HL-60 (cell line): ENCODE measurements around the gene SLC25A51.

ENCODE experiments used
- DNase-seq, 2 experiments: peaks; one replicate each; pipeline ENCODE4 v3.0.0-alpha.2; 2010 to 2020; ENCODE audit warnings: low read depth in 1 of 2, low spot score in 1 of 2
- H3K27ac ChIP-seq: fragments of 250-450 bp; sonication (Bioruptor Pico); replicated peaks from 2 replicates; pipeline ENCODE4 v1.5.1; 2020; ENCODE audit warnings: mild to moderate bottlenecking, moderate library complexity
- H3K27me3 ChIP-seq: fragments of 250-450 bp; sonication (Bioruptor Pico); 2 replicates; pipeline ENCODE4 v1.5.1; 2021; ENCODE audit warnings: mild to moderate bottlenecking, moderate library complexity; ENCODE audit not compliant: insufficient read depth, poor library complexity, severe bottlenecking
- H3K4me3 ChIP-seq: replicated peaks from 2 replicates; pipeline ENCODE4 v1.5.1; 2011; ENCODE audit warnings: mild to moderate bottlenecking, control low read depth, low read length; ENCODE audit not compliant: insufficient read depth
- GABPA ChIP-seq: IDR thresholded peaks from 2 replicates; pipeline ENCODE4 v1.6.1; 2012; ENCODE audit warnings: low read depth
- POLR2AphosphoS5 ChIP-seq: IDR thresholded peaks from 2 replicates; pipeline ENCODE4 v1.6.1; 2012; ENCODE audit warnings: low read depth
- REST ChIP-seq: IDR thresholded peaks from 2 replicates; pipeline ENCODE4 v1.6.1; 2012; ENCODE audit warnings: low read depth; ENCODE audit not compliant: insufficient replicate concordance
- SPI1 ChIP-seq: IDR thresholded peaks from 2 replicates; pipeline ENCODE4 v1.6.1; 2012; ENCODE audit warnings: low read depth, mild to moderate bottlenecking, borderline replicate concordance
- TF ChIP-seq, protein P1 (sequence below): IDR thresholded peaks from one replicate; pipeline ENCODE4 v1.5.1; 2011; ENCODE audit warnings: low read length, control low read depth, inconsistent platforms; ENCODE audit not compliant: insufficient read depth

Gene SLC25A51

DNA sequence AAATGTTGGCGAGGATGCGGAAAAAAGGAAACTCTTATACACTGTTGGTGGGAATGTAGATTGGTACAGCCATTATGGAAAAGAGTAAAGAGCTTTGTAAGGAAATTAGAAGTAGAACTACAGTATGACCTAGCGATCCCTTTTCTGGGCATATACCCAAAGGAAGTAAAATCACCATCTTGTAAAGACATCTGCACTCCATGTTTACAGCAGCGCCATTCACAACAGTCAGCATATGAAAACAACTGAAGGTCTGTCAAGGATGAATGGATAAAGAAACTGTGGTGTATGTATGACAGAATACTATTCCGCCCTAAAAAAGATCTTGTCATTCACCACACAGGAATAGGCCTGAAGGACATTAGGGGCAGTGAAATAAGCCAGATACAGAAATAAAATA, 27.7 kb upstream of the SLC25A51 start:
- Histone ChIP-seq H3K27me3 (no peaks in the 10 kb centered on the region), H3K4me3 (no peak overlapping the region), H3K27ac (no peak overlapping the region)
- DNase-seq: no peak
- TF ChIP-seq REST (no peak), SPI1 (no peak), GABPA (no peak), POLR2AphosphoS5 (no peak)
- TF ChIP-seq, protein P1, sequence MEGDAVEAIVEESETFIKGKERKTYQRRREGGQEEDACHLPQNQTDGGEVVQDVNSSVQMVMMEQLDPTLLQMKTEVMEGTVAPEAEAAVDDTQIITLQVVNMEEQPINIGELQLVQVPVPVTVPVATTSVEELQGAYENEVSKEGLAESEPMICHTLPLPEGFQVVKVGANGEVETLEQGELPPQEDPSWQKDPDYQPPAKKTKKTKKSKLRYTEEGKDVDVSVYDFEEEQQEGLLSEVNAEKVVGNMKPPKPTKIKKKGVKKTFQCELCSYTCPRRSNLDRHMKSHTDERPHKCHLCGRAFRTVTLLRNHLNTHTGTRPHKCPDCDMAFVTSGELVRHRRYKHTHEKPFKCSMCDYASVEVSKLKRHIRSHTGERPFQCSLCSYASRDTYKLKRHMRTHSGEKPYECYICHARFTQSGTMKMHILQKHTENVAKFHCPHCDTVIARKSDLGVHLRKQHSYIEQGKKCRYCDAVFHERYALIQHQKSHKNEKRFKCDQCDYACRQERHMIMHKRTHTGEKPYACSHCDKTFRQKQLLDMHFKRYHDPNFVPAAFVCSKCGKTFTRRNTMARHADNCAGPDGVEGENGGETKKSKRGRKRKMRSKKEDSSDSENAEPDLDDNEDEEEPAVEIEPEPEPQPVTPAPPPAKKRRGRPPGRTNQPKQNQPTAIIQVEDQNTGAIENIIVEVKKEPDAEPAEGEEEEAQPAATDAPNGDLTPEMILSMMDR: no peak

GRCh38 chr9:37929441-37929895, 25.5 kb upstream of the SLC25A51 start:
- Histone ChIP-seq H3K27me3 (no peaks in the 10 kb centered on the region), H3K27ac (no peak overlapping the region), H3K4me3 (no peak overlapping the region)
- DNase-seq: peak in 1 of 2 experiments; percentile 18
- TF ChIP-seq, protein P1: no peak
- no peak for TF ChIP-seq REST

- no peak for DNase-seq
- Histone ChIP-seq H3K27ac (no peak overlapping the region), H3K27me3 (no peaks in the 10 kb centered on the region), H3K4me3 (no peak overlapping the region)
- TF ChIP-seq GABPA (no peak), POLR2AphosphoS5 (no peak), REST (no peak), SPI1 (no peak)
- TF ChIP-seq, protein P1: no peak
These were observed 24.9 kb upstream of the SLC25A51 start for GRCh38 chr9:37928552-37929430.
